Measurements from ENCODE around the gene SLCO2B1.

GRCh38 chr11:75204685-75205563, 54.0 kb downstream of the SLCO2B1 start:
- TF ChIP-seq POU6F1 (CRISPR knock-in tag; IDR thresholded peaks at IDR 0.05; ENCODE audit: borderline replicate concordance, low read depth) (no peak), ARNTL (CRISPR knock-in tag; IDR thresholded peaks at IDR 0.05; ENCODE audit: borderline replicate concordance, low read depth) (no peak), ISL1 (CRISPR knock-in tag; IDR thresholded peaks at IDR 0.05) (no peak), PATZ1 (CRISPR knock-in tag; IDR thresholded peaks at IDR 0.05; ENCODE audit: borderline replicate concordance) (no peak), ZFP3 (CRISPR knock-in tag; IDR thresholded peaks at IDR 0.05) (no peak)

Measured in SK-N-SH treated with all-trans-retinoic acid at 6 μM for 48 hours (cell line).